HS-5 (cell line): ENCODE measurements around the gene MYO1C.
"Not testable (repeated sequence)": the region's sequence is repeated elsewhere in the genome, so short reads cannot be mapped to it uniquely, and the experiment has no call there.

Source experiments
- DNase-seq: peaks from one replicate; pipeline ENCODE4 v3.0.0-alpha.2; 2012; ENCODE audit warnings: low read depth

Gene MYO1C

DNA sequence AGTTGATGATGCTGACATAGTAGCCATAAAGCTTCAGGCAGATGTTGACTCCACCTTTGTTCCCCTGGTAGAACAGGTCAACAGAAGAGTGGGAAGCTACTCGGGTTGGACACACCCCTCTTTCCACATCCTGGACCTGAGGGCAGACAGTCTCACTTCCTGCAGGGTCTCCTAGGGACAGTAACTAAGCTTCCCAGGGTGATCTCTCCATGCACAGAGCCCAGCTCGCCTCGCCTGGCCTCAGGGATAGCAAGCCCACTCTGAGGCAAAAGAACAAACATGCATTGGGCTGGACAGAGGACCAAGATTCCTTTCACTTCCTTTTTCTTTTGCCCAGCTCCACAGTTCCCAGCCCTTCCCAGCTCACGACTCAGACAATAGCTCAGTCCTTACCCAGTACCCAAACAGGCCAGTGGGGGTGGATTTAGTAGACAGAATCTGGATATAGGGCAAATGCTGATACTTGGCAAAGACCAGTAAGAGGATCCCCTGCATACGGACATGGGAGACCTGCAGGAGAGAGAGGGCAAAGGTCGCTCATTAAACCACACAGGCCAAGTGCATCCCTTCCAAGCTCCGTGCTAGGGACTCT lies 16.9 kb upstream of the MYO1C start:
- DNase-seq = no peak

DNA sequence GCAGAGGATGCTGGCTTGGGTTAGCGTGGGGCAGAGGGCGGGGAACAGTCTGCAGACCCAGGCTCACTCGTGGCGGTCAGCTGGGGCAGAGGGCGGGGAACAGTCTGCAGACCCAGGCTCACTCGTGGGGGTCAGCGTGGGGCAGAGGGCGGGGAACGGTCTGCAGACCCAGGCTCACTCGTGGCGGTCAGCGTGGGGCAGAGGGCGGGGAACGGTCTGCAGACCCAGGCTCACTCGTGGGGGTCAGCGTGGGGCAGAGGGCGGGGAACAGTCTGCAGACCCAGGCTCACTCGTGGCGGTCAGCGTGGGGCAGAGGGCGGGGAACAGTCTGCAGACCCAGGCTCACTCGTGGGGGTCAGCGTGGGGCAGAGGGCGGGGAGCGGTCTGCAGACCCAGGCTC lies 16.2 kb upstream of the MYO1C start:
- DNase-seq = not testable (repeated sequence)

DNA sequence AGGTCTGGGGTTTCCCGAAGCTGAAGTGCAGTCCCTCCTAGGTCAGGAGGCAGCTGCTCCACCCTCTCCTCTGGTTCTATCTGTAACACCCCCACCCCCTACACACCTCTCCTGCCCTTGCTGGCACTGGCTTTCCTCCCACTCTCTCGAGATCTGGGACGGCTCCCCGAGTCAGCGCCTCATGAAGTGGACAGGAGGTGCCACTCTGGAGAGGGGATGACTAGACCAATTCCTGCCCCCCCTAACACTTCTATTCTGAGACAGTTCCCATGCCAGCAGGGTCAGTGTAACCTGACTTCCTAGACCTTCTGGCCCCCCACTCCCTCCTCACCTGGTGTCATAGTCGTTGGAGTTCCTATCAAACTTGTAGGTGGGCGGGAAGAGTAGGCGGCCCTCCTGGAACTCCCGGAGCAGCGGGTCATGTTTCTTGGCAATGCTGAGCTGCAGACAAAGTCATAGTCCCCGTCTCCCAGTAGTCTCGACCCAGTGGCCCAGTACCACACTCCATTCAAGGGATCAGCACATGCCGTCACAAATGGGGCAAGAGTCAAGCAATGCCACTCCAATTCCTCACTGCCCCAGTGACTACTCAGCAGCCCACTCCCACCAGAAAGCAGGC lies 14.3 kb upstream of the MYO1C start:
- DNase-seq = no peak

DNA sequence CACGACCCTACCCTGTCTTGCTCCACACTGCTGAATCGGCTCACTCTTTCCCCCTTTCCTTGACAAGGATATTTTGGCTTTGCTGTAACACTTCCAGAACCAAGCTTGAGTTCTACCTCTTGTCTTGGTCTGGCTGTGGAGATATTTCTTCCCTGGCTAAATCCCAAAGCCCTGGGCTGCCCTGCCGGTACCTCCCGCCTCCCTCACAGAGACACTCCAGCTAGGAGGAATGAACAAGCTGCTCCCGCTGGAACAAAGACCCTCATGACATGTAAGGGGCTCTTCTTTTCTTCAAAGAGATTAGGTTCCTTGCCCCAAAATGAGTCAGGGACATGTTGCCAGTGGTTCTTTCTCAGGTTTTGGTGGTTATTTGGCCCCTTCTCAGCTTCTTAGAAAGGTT lies 13.1 kb upstream of the MYO1C start:
- no peak for DNase-seq

DNA sequence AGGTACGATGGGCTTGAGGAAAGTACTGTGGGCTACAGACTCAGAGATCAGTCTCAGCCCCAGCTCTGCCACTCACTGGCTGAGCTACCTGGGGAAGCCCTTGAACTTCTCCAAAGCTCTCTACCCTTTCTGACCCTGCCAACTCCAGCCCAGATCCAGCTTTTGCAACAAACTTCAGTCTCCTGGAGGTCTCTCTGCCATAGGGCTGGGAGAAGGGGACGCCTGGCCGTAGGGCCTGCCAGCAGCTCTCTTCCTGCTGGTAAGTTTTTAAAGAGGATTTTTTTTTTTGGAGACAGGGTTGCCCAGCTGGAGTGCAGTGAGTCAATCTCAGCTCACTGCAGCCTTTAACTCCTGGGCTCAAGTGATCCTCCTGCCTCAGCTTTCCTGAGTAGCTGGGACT lies 12.4 kb upstream of the MYO1C start:
- no peak for DNase-seq

DNA sequence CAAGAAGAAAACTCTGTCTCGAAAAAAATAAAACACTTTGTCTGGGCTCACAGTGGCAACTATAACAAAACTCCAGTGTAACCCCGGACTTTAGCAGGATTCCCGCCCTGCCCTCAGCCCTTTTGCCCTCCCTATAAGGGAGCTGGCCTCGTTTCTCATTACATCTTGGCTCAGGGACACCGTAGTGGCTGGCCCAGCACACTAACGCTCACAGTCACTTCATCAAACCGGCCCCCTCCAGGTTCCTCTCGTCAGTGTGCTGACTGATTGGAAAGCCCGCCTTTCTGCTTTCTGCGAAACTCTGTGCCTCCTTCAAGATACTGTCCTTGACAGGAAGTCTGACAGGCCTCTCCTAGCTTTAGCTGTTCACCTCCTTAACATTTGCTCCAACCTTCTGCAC lies 11.2 kb upstream of the MYO1C start:
- DNase-seq = no peak

DNA sequence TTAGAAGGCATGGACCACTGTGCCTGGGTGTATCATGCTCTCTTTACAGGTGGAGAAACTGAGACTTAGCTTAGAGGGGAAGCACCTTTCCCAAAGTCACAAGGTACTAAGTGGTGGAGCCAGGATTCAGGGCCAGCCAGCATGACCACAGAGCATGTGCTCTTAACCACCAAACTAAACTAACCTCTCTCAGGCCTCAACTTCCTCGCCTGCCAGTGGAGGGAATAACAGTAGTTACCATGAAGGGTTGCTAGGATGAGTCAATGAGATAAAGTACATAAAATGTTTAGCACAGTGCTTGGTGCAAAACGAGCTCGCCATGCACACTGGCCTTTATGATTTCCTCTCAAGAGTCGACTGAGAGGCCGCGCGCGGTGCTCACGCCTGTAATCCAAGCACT lies 6.4 kb upstream of the MYO1C start:
- DNase-seq = no peak

DNA sequence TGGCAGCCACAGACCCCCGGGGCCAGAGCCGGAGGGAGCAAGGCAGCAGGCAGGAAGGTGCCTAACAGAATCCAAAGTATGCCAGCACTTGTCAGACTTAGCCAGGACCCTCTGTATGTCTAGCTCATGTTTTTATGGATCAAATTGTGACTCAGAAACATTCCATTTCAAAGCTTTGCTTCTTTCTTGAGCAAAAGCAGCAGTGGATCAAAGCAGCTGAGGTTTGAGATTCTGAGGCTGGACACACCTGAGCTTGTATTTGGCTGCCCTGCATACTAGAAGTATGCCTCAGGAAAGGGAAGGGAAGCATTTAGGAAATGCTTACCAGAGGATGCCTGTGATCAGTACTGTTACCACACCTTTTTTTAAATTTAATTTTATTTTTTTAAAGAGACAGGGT lies 5.7 kb upstream of the MYO1C start:
- DNase-seq = no peak

DNA sequence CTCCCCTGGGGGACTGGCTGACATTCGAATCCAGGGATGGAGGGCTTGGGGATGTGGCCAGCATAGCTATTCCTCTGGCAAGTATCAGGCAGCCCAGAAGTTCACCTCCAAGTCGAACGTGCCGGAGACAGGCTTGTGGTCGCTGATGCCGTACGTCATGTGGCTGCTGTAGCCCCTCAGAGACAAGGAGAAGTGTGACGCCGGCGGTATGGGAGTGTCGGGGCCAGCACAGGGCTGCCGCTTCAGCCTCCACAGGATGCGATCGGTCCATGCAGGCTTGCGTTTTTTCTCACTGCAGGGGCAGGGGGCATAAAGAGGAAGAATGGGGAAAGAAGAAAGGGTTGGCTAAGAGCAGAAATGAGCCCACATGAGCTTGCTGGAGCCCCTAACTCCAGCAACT lies 5.3 kb upstream of the MYO1C start:
- no peak for DNase-seq

DNA sequence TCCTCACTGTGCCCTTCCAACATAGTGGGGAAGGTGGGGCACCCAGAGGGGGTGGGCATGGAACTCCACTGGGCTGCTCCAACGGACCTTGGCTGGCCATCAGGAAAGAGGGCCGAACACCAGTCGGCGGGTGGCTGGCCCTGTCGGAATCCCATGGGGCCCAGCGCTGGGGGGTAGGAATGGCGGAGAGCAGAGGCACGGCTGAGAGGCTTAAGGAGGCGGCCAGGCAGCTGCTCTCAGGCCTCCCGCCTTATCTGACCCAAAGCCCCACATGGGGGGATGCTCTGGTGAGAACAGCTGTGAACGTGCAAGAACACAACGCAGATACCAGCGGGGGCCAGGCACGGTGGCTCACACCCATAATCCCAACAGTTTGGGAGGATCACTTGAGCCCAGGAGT lies 4.4 kb upstream of the MYO1C start:
- DNase-seq = no peak

DNA sequence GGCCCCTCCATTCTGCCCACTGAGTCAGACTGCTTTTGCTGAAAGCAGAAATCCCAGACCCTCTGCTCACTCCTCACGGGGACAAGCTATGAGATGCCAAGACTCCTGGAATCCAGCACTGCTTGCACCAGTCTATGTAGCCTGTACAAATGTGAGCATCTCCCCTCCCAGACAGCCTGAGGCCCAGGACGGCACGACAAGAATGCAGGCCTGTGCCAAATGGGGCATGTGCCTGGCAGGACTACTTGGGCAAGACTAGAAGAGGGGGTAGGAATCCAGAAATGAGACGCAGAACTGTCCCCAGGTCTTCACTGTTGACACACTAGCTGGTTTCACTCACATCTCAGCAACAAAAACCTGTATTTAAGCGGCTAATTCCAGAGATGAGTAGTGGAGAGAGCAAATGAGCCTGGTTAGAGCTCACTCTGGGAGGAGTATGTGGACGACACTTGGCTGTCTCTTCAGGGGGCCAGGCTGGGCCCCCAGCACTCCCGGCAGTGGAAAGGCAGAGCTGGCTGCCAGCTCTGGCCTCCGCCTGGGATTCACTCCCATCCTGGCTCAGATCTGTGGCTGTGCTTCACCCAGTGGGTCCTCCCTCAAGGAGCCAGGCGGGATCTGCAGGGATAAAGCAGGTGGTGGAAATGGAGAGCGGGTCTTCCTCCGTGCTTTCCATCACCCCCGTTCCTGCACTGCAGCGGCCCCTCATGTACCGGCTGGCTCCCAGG lies 2.9 kb upstream of the MYO1C start:
- DNase-seq = no peak

DNA sequence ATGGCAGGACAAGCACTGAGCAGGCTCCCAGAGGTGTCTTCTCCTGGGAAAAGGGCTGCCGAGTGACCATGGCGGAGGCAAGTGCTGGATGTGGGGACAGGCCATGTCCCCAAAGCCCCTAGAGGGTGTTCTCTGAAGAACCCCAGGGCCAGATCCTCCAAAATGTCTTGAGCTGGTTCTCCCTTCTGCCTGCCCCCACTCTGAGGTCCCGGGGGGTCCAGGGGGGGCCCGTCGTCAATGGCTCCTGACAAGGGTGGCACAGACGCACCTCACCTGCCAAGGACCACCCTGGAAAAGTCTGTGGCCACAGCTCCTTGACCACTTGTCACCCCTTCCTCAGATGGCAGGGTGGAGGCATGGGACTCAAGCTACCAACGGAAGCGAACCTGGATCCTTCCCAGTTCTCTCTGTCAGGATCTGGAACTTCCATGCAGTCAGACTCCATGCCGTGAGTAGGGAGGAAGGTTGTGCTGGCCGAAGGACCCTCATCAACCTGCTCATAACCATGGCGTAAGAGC lies 2.3 kb upstream of the MYO1C start:
- DNase-seq = no peak

DNA sequence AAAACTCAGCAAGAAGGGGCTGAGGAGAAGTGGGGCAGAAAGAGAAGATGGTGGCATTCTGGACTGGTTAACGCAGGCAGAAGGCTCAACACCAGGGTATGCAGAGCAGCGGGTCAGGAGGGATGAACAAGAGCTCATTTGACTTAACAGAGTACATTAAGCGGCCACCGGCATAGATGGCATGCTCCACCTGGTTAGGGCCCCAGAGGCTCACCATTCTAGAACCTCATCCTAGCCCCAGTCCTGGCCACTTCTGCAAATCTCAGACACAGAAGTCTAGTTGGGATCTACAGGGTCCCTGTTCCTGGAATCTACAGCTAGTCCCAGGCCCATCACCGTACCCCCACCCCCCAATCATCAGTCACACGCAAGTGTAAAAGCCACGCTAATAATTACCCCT lies 1.7 kb upstream of the MYO1C start:
- no peak for DNase-seq

DNA sequence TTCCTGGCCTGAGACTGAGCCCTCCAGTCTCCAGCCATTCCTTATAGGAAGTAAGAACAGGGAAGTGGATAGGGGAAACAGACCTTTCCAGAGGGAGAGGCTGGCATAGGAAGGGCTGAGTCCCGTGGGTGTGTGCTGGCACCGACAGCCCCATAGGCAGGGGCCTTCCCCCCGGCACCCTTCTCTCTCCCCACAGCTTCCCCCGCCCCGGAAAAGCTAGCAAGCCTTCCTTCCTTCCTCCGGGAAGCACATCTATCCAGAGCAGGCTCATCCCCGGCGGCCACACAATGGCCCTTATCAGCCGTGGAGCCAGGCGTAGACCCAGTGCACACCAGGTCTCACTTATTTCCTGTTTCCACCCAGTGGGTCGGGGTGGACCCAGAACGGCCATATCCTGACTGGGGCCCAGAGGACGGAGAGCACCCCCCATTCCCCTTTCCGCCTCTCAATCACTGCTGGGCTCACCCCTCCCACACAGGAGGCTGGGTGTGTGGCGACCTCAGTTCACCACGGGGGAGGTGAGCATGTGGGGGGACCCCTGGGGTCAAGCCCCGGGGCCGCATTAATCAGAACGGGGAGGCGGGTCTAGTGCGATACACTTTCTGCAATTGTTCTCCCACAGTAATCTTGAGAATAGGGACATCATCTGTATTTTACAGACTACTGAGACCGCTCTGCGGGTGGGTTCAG lies 950 bp upstream of the MYO1C start:
- DNase-seq = no peak

DNA sequence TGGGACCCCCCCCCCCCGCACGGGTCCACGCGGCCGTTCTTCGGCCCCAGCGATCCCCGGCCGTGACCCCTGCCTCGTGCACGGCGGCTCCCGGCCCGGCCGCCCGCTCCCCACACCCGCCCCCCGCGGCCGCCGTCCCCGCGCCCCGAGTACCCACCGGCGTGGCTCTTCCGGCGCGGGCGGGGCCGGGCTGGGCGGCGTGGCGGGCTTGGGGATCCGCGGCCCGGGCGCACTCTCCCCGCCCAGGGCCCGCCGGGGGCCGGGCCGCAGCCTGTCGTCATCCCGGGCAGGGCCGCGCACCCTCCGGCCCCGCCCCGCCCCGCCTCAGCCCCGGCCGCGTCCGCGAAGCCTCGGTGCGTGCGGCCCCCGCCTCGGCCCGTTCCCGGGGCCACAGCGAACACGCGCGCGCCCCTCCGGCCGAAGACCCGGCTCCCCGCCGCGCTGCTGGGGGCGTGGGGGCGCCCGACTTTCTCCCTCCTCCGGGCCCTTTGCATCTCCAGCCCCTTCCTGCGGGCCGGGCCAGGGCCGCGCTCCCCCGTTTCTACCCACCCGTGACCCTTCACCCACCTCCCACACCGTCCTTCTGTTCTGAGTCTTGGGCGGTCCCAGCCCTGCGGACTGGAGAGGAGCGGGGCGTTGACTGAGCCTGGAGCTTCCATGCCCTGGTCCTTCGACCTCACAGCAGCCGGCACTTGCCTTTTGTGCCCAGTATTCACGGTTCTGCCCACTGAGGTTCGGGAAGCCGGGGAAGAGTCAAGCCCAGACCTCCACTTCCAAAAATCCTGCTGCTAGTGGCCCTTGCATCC lies 840 bp downstream of the MYO1C start:
- no peak for DNase-seq

DNA sequence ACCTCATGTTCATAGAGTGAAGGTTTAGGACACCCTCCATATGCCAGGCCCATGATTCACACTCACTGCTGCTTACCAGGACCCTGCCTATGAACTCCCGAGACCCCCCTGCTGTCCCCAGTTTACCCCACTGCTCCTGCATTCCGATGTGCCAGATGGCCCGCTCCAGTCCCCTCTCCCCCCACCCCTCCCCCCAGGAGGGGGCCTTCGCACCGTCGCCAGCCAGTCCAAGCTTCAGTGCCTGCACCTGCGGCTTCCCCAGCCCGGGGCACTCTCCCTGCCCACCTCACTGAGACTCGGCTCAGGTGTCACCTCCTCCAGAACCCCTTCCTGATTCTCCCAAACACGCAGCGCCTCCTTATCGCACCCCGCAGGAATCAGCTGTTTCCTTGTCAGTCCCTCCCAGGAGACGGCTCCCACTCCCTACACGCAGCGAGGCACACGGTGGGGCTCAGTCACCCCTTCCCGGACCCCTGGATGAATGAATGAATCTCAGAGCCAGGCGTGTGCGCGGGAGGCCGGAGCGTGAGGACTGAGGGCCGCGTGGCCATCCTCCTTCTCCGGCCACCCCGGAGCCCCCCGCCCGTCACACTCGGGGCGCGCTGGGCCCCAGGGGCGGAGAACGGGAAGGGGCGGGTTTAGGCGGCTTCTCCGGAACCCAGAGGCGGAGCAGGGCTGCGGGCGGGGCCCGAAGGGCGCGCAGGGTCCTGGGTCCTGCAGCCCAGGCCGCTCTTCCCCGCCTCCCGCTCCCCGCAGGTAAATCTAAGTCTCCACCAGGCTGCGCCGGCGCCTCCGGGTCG lies 1.6 kb downstream of the MYO1C start:
- DNase-seq = no peak

DNA sequence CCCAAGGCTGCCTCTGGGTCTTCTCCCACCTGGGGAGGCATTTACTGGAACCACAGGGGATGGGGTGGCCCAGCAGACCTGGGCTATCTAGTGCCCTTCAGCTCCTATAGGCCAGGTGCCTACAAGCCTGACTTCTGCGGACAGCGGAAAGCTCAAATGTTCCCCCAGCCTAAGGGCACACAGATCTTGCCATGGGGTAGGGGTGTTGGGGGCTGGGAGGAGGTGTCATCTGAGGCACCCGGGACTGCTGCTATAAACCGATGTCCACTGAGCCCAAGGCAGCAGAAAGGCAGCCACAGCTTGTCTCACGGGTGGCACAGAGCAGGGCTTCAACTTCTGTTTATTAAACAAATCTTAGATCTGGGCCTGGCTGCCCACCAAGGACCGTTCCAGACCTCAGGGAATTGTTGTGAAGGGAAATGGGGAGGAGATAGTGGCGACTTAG lies 3.6 kb downstream of the MYO1C start:
- DNase-seq = no peak

DNA sequence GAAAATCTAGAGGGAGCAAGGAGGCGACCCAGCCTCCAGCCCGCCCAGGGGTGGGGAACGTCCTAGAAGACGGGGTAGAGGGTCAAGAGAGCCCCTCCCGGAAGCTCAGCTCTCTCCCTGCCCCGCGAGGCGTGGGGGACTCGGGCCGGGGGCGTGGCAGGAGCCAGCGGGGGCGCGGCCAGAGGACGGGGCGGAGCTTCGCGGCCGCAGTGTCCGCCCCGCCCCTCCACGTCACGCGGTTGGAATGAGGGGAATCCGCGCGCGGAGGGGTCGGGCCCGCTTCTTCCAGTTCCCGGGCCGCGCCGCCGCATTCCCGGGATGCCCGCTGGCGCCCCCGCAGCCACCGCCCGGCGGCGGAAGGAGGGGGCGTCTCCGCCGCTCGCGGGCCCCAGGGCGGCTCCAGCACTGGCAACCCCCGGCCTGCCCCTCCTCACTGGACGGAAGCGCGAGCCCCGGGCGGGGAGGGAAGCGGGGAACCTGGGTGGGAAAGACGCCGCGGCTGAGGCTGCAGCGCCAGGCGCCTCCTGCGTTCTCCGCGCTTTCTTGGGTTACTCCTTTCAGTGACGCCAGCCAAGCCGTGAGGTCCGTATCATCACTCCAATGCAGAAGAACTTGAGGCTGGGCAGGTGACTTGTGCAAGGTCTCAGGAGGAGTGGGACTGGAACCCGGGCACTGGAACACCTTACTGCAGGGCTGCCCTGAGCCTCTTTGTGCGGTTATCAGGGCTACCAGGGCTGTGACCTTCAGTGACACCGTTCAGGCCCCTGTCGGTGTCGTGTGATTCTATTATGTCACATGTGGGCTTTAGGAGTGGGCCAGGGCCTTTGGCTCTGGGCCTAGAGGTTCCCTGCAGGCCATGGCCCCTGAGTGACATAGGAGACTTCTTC lies 4.3 kb downstream of the MYO1C start:
- DNase-seq = no peak

DNA sequence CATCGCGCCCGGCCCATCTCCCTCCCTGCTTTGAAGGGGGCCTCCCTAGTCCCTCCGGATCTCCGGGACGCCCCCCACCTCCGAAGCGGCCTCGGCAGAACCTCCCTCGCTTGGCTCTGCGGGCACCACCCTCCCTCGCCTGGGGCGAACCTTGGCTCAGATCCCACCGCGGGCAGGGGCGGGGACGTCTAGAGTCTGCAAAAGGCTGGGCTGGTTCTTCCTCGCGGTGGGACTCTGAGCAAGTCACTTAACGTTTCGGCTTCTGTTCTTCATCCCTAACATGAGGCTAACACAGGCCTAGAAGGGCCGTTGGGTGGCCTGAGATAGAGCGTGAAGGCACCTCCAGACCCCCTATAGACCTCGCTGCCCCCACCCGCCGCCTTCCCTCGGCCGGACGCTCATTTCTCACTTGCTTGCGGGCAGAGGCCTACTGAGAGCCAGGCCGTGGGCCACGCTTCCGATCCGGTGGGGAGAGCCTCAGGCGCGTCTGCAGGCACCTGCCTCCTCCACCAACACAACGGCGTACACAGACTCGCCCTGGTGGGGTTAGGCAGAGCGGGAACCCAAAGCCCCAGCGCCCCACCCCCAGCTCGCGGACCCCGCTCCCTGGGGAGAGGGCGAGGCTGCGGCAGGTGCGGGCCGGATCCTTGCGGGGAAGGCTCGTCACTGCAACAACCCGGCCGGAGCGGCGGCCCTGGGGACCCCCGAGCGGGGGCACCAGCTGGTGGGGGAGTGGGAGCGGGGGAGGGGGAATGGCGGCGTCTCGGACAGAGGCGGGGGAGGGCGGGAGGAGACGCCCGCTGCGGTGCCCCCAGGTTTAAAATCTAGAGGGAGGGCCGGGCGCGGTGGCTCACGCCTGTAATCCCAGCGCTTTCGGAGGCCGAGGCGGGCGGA lies 5.4 kb downstream of the MYO1C start:
- no peak for DNase-seq
